ENCODE measurements around the gene UHRF1.
A peak's percentile ranks its signal among the peaks of the same experiment; 100 is the strongest.
"Not testable (repeated sequence)": the region's sequence is repeated elsewhere in the genome, so short reads cannot be mapped to it uniquely, and the experiment has no call there.

UHRF1 gene

GRCh38 chr19:4933528-4933927 is 24.2 kb downstream of the UHRF1 start:
- DNase-seq (ENCODE audit: low read depth in 3 of 3, low spot score in 1 of 3) = no peak

GRCh38 chr19:4935444-4935843 is 26.1 kb downstream of the UHRF1 start:
- no peak for DNase-seq (ENCODE audit: low read depth in 3 of 3, low spot score in 1 of 3)

GRCh38 chr19:4937060-4937459 is 27.8 kb downstream of the UHRF1 start:
- DNase-seq (ENCODE audit: low read depth in 3 of 3, low spot score in 1 of 3) = no peak

- not testable (repeated sequence) for DNase-seq (ENCODE audit: low read depth in 3 of 3, low spot score in 1 of 3)
Observed at GRCh38 chr19:4938461-4938860, 29.2 kb downstream of the UHRF1 start.

GRCh38 chr19:4939466-4939865 is 30.2 kb downstream of the UHRF1 start:
- DNase-seq (ENCODE audit: low read depth in 3 of 3, low spot score in 1 of 3) = no peak

- DNase-seq (ENCODE audit: low read depth in 3 of 3, low spot score in 1 of 3) = not testable (repeated sequence)
Observed at GRCh38 chr19:4941638-4942169, 32.4 kb downstream of the UHRF1 start.

- not testable (repeated sequence) for DNase-seq (ENCODE audit: low read depth in 3 of 3, low spot score in 1 of 3)
Observed at GRCh38 chr19:4950650-4951049, 41.3 kb downstream of the UHRF1 start.

GRCh38 chr19:4951656-4952055 is 42.4 kb downstream of the UHRF1 start:
- no peak for DNase-seq (ENCODE audit: low read depth in 3 of 3, low spot score in 1 of 3)

- DNase-seq (ENCODE audit: low read depth in 3 of 3, low spot score in 1 of 3) = no peak
Observed at GRCh38 chr19:4952945-4953344, 43.6 kb downstream of the UHRF1 start.

- not testable (repeated sequence) for DNase-seq (ENCODE audit: low read depth in 3 of 3, low spot score in 1 of 3)
Observed at GRCh38 chr19:4954320-4955149, 45.2 kb downstream of the UHRF1 start.

- DNase-seq (ENCODE audit: low read depth in 3 of 3, low spot score in 1 of 3) = no peak
Observed at GRCh38 chr19:4955274-4955673, 46.0 kb downstream of the UHRF1 start.

- DNase-seq (ENCODE audit: low read depth in 3 of 3, low spot score in 1 of 3) = no peak
Observed at GRCh38 chr19:4957981-4958380, 48.7 kb downstream of the UHRF1 start.

- DNase-seq (ENCODE audit: low read depth in 3 of 3, low spot score in 1 of 3) = no peak
Observed at GRCh38 chr19:4962085-4962619, 52.9 kb downstream of the UHRF1 start.

- DNase-seq (ENCODE audit: low read depth in 3 of 3, low spot score in 1 of 3) = no peak
Observed at GRCh38 chr19:4965061-4965460, 55.8 kb downstream of the UHRF1 start.

GRCh38 chr19:4966591-4966990 is 57.3 kb downstream of the UHRF1 start:
- DNase-seq (ENCODE audit: low read depth in 3 of 3, low spot score in 1 of 3) = no peak

- DNase-seq (ENCODE audit: low read depth in 3 of 3, low spot score in 1 of 3) = no peak
Observed at GRCh38 chr19:4967738-4968461, 58.6 kb downstream of the UHRF1 start.

GRCh38 chr19:4968462-4969291 is 59.4 kb downstream of the UHRF1 start, which contains the start of gene KDM4B:
Gene KDM4B, plus strand, starts transcription at chr19:4969113. Its CDS starts 63,778 bp downstream, at chr19:5032891.
- peak; percentile 97 to 99 (median 98) for DNase-seq (ENCODE audit: low read depth in 3 of 3, low spot score in 1 of 3)

- no peak for DNase-seq (ENCODE audit: low read depth in 3 of 3, low spot score in 1 of 3)
Observed at GRCh38 chr19:4969292-4969771, 60.0 kb downstream of the UHRF1 start.

GRCh38 chr19:4969772-4970531 is 60.7 kb downstream of the UHRF1 start:
- DNase-seq (ENCODE audit: low read depth in 3 of 3, low spot score in 1 of 3) = no peak
